SKM-1 treated with dmso at 0.1 percent for 144 hours (cell line): Measurements from ENCODE around the gene SIX4.

Source experiments
- DNase-seq: peaks from one replicate; lab custom pipeline; 2025; ENCODE audit not compliant: unreplicated experiment; lab: John Stamatoyannopoulos, UW

SIX4 gene

DNA sequence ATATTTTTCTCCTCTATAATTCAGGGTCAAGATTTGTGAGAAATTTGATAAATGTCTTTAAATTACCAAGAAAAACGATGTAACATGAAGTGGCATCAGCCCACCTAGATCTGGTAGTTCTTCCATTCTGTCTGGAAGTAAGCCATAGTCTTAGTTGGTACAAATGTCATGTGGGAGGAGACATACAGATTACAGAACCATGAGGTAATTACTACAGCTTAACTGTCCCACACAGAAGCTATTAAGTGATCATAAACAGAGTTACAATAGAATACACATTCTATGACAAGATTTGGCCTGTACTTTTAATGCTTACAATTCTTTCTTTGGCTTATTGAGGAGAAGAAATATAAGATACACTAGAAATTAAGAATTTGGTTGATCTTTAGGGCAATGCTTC lies 61.2 kb downstream of the SIX4 start:
- DNase-seq = no peak

DNA sequence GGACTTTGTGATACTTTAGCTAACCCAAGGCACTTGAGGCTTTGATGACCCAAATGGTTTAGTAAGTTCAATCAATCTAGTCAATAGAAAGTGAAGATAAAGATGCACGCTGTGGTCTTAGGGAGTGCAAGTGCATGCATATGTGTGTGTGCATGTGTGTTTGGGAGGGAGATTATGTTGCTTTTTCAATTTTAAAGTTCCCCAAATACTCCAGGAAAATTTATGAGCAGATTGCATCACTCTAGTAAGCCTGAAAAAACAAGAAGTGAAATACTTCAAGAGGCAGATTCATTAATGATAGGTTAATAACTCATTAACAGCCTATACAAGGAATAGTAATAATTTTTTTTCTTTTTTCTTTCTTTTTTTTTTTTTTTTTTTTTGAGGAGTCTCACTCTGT lies 62.4 kb downstream of the SIX4 start:
- no peak for DNase-seq
